ENCODE results near the gene NSF. TPM values are rescaled to one million over a fixed set of nuclear protein-coding genes. Genes with fewer than 3 reads are reported as not detected.
"Not testable (repeated sequence)": the region's sequence is repeated elsewhere in the genome, so short reads cannot be mapped to it uniquely, and the experiment has no call there.

NSF gene
- total RNA-seq, 1 donor from 2014 or later: 21.4 TPM

GRCh38 chr17:46785696-46786095 is 195.2 kb downstream of the NSF start:
- Histone ChIP-seq H3K27me3 (ENCODE audit: control insufficient read depth in 3 of 3, insufficient read depth in 3 of 3, low read length in 3 of 3) (peaks cover 8 to 16% (median 8%) of the 10 kb centered on the region in 3 donors), H3K9ac (ENCODE audit: low read depth in 1 of 3, low read length in 3 of 3) (no peak overlapping the region), H3K4me3 (ENCODE audit: low read length in 3 of 3) (no peak overlapping the region), H3K27ac (ENCODE audit: low read depth, low read length) (no peak overlapping the region), H3K36me3 (ENCODE audit: control insufficient read depth in 3 of 3, insufficient read depth in 3 of 3, low read length in 3 of 3) (no peaks in the 10 kb centered on the region), H3K9me3 (ENCODE audit: control insufficient read depth in 3 of 3, low read length in 3 of 3) (peaks cover 0 to 5% (median 3%) of the 10 kb centered on the region in 3 donors), H3K4me1 (ENCODE audit: control insufficient read depth in 3 of 3, insufficient read depth in 3 of 3, low read length in 3 of 3) (no peaks in the 10 kb centered on the region)

DNA sequence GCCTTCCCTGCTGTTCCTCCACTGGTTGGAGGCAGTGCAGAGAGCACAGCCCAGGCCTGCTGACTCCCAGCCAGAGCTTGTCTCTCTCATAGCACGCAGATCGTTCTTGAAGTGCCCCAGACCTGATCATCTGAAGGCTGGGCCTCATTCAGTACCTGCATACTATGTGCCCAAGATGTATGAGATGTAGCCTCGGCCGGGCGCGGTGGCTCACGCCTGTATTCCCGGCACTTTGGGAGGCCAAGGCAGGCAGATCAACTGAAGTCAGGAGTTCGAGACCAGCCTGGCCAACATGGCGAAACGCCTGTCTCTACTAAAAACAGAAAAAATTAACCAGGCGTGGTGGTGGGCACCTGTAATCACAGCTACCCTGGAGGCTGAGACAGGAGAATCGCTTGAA is 197.0 kb downstream of the NSF start:
- no peaks in the 10 kb centered on the region for H3K4me1 ChIP-seq (ENCODE audit: control insufficient read depth in 3 of 3, insufficient read depth in 3 of 3, low read length in 3 of 3)
- H3K27me3 ChIP-seq (ENCODE audit: control insufficient read depth in 3 of 3, insufficient read depth in 3 of 3, low read length in 3 of 3): peaks cover 8 to 22% (median 20%) of the 10 kb centered on the region in 3 donors
- H3K9me3 ChIP-seq (ENCODE audit: control insufficient read depth in 3 of 3, low read length in 3 of 3): peaks cover 0 to 5% (median 3%) of the 10 kb centered on the region in 3 donors
- H3K27ac ChIP-seq (ENCODE audit: low read depth, low read length): no peak overlapping the region
- H3K9ac ChIP-seq (ENCODE audit: low read depth in 1 of 3, low read length in 3 of 3): no peak overlapping the region
- no peaks in the 10 kb centered on the region for H3K36me3 ChIP-seq (ENCODE audit: control insufficient read depth in 3 of 3, insufficient read depth in 3 of 3, low read length in 3 of 3)
- H3K4me3 ChIP-seq (ENCODE audit: low read length in 3 of 3): no peak overlapping the region

DNA sequence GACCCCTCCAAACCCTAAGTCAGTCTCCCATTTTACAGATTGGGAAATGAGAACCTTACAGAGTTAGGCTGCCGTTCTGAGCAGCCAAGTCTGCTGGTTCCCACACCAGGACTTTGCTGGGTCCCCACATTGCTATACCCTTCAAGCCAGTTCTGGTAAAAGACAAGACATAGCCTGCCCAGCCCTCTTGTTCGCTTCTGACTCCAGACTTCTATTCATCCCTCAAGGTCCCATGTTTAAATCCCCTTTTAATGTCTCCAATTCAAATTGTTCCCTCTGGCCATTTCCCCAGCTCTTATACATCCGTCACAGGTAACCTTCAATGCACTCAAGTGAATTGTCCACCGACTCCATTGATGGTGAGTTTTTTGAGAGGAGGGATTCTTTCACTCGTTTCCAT is 197.8 kb downstream of the NSF start:
- H3K4me1 ChIP-seq (ENCODE audit: control insufficient read depth in 3 of 3, insufficient read depth in 3 of 3, low read length in 3 of 3): no peaks in the 10 kb centered on the region
- H3K36me3 ChIP-seq (ENCODE audit: control insufficient read depth in 3 of 3, insufficient read depth in 3 of 3, low read length in 3 of 3): no peaks in the 10 kb centered on the region
- no peak overlapping the region for H3K9ac ChIP-seq (ENCODE audit: low read depth in 1 of 3, low read length in 3 of 3)
- H3K27me3 ChIP-seq (ENCODE audit: control insufficient read depth in 3 of 3, insufficient read depth in 3 of 3, low read length in 3 of 3): peaks cover 9 to 24% (median 21%) of the 10 kb centered on the region in 3 donors
- peaks cover 0 to 5% (median 3%) of the 10 kb centered on the region in 3 donors for H3K9me3 ChIP-seq (ENCODE audit: control insufficient read depth in 3 of 3, low read length in 3 of 3)
- H3K4me3 ChIP-seq (ENCODE audit: low read length in 3 of 3): no peak overlapping the region
- no peak overlapping the region for H3K27ac ChIP-seq (ENCODE audit: low read depth, low read length)

DNA sequence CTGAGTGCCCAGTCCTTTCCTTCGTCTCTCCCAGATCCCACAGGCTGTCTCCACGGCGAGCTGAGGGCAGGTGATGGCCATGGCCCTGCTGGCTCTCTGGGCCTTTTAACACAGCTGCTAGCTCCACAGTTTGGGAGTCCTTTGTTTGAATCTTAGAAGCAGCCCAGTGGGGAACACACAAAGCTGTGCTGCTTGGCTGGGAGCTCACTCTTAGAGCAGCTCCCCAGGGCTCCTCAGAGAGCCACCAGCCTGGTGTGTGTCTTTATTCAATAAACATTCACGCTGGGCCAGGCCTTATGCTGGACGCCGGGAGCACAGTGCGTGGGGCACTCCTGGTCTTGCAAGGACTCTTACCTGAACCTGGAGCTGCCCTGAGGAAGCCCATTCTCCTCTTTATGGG is 198.3 kb downstream of the NSF start:
- Histone ChIP-seq H3K4me3 (ENCODE audit: low read length in 3 of 3) (no peak overlapping the region), H3K9ac (ENCODE audit: low read depth in 1 of 3, low read length in 3 of 3) (no peak overlapping the region), H3K36me3 (ENCODE audit: control insufficient read depth in 3 of 3, insufficient read depth in 3 of 3, low read length in 3 of 3) (no peaks in the 10 kb centered on the region), H3K9me3 (ENCODE audit: control insufficient read depth in 3 of 3, low read length in 3 of 3) (peaks cover 0 to 5% (median 3%) of the 10 kb centered on the region in 3 donors), H3K4me1 (ENCODE audit: control insufficient read depth in 3 of 3, insufficient read depth in 3 of 3, low read length in 3 of 3) (no peaks in the 10 kb centered on the region), H3K27ac (ENCODE audit: low read depth, low read length) (no peak overlapping the region), H3K27me3 (ENCODE audit: control insufficient read depth in 3 of 3, insufficient read depth in 3 of 3, low read length in 3 of 3) (peaks cover 12 to 29% (median 25%) of the 10 kb centered on the region in 3 donors)

GRCh38 chr17:46789610-46790009 is 199.1 kb downstream of the NSF start:
- Histone ChIP-seq H3K4me3 (ENCODE audit: low read length in 3 of 3) (no peak overlapping the region), H3K27me3 (ENCODE audit: control insufficient read depth in 3 of 3, insufficient read depth in 3 of 3, low read length in 3 of 3) (peaks cover 15 to 34% (median 32%) of the 10 kb centered on the region in 3 donors), H3K9ac (ENCODE audit: low read depth in 1 of 3, low read length in 3 of 3) (no peak overlapping the region), H3K36me3 (ENCODE audit: control insufficient read depth in 3 of 3, insufficient read depth in 3 of 3, low read length in 3 of 3) (no peaks in the 10 kb centered on the region), H3K9me3 (ENCODE audit: control insufficient read depth in 3 of 3, low read length in 3 of 3) (peaks cover 0 to 5% (median 3%) of the 10 kb centered on the region in 3 donors), H3K4me1 (ENCODE audit: control insufficient read depth in 3 of 3, insufficient read depth in 3 of 3, low read length in 3 of 3) (no peaks in the 10 kb centered on the region), H3K27ac (ENCODE audit: low read depth, low read length) (no peak overlapping the region)

GRCh38 chr17:46790216-46790615 is 199.7 kb downstream of the NSF start:
- H3K27ac ChIP-seq (ENCODE audit: low read depth, low read length): no peak overlapping the region
- H3K36me3 ChIP-seq (ENCODE audit: control insufficient read depth in 3 of 3, insufficient read depth in 3 of 3, low read length in 3 of 3): no peaks in the 10 kb centered on the region
- peaks cover 0 to 5% (median 3%) of the 10 kb centered on the region in 3 donors for H3K9me3 ChIP-seq (ENCODE audit: control insufficient read depth in 3 of 3, low read length in 3 of 3)
- H3K27me3 ChIP-seq (ENCODE audit: control insufficient read depth in 3 of 3, insufficient read depth in 3 of 3, low read length in 3 of 3): peaks cover 18 to 37% (median 35%) of the 10 kb centered on the region in 3 donors
- no peaks in the 10 kb centered on the region for H3K4me1 ChIP-seq (ENCODE audit: control insufficient read depth in 3 of 3, insufficient read depth in 3 of 3, low read length in 3 of 3)
- no peak overlapping the region for H3K4me3 ChIP-seq (ENCODE audit: low read length in 3 of 3)
- no peak overlapping the region for H3K9ac ChIP-seq (ENCODE audit: low read depth in 1 of 3, low read length in 3 of 3)

- Histone ChIP-seq H3K4me1 (ENCODE audit: control insufficient read depth in 3 of 3, insufficient read depth in 3 of 3, low read length in 3 of 3) (no peaks in the 10 kb centered on the region), H3K27me3 (ENCODE audit: control insufficient read depth in 3 of 3, insufficient read depth in 3 of 3, low read length in 3 of 3) (peaks cover 24 to 45% (median 44%) of the 10 kb centered on the region in 3 donors), H3K27ac (ENCODE audit: low read depth, low read length) (no peak overlapping the region), H3K9me3 (ENCODE audit: control insufficient read depth in 3 of 3, low read length in 3 of 3) (peaks cover 0 to 5% (median 3%) of the 10 kb centered on the region in 3 donors), H3K36me3 (ENCODE audit: control insufficient read depth in 3 of 3, insufficient read depth in 3 of 3, low read length in 3 of 3) (no peaks in the 10 kb centered on the region), H3K4me3 (ENCODE audit: low read length in 3 of 3) (no peak overlapping the region), H3K9ac (ENCODE audit: low read depth in 1 of 3, low read length in 3 of 3) (no peak overlapping the region)
Observed at GRCh38 chr17:46791531-46791930, 201.1 kb downstream of the NSF start.

- Histone ChIP-seq H3K4me1 (ENCODE audit: control insufficient read depth in 3 of 3, insufficient read depth in 3 of 3, low read length in 3 of 3) (no peaks in the 10 kb centered on the region), H3K27me3 (ENCODE audit: control insufficient read depth in 3 of 3, insufficient read depth in 3 of 3, low read length in 3 of 3) (peaks cover 27 to 47% (median 45%) of the 10 kb centered on the region in 3 donors), H3K9ac (ENCODE audit: low read depth in 1 of 3, low read length in 3 of 3) (no peak overlapping the region), H3K4me3 (ENCODE audit: low read length in 3 of 3) (no peak overlapping the region), H3K36me3 (ENCODE audit: control insufficient read depth in 3 of 3, insufficient read depth in 3 of 3, low read length in 3 of 3) (no peaks in the 10 kb centered on the region), H3K9me3 (ENCODE audit: control insufficient read depth in 3 of 3, low read length in 3 of 3) (peaks cover 0 to 5% (median 3%) of the 10 kb centered on the region in 3 donors), H3K27ac (ENCODE audit: low read depth, low read length) (no peak overlapping the region)
Observed at GRCh38 chr17:46792071-46792470, 201.6 kb downstream of the NSF start.

- not testable (repeated sequence) for H3K4me1 ChIP-seq (ENCODE audit: control insufficient read depth in 3 of 3, insufficient read depth in 3 of 3, low read length in 3 of 3); H3K9ac ChIP-seq (ENCODE audit: low read depth in 1 of 3, low read length in 3 of 3); H3K36me3 ChIP-seq (ENCODE audit: control insufficient read depth in 3 of 3, insufficient read depth in 3 of 3, low read length in 3 of 3); H3K27ac ChIP-seq (ENCODE audit: low read depth, low read length); H3K4me3 ChIP-seq (ENCODE audit: low read length in 3 of 3); H3K9me3 ChIP-seq (ENCODE audit: control insufficient read depth in 3 of 3, low read length in 3 of 3)
- H3K27me3 ChIP-seq (ENCODE audit: control insufficient read depth in 3 of 3, insufficient read depth in 3 of 3, low read length in 3 of 3): peaks cover 27 to 49% (median 45%) of the 10 kb centered on the region in 3 donors
Observed at GRCh38 chr17:46793023-46793422, 202.6 kb downstream of the NSF start.

DNA sequence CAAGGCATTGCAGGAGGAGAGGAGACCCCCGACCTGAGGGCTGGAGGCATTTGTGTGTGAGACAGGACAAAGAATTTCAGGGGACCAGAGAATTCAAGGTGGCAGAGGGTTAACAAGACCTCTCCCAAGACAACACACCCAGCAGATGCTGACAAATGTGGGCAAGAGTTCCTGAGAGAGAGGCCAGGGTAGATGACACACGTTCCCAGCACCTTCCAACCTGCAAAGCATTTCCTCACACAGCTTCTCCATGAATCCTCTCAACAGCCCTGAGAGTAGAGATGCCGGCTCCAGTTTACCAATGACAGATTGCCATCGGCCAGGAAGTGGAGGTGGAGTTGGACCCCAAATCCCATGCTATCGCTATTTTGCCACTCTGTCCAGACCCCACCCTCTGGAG is 203.1 kb downstream of the NSF start:
- no peak overlapping the region for H3K27ac ChIP-seq (ENCODE audit: low read depth, low read length)
- H3K27me3 ChIP-seq (ENCODE audit: control insufficient read depth in 3 of 3, insufficient read depth in 3 of 3, low read length in 3 of 3): peaks cover 29 to 49% (median 45%) of the 10 kb centered on the region in 3 donors
- no peaks in the 10 kb centered on the region for H3K36me3 ChIP-seq (ENCODE audit: control insufficient read depth in 3 of 3, insufficient read depth in 3 of 3, low read length in 3 of 3)
- peaks cover 0 to 4% (median 3%) of the 10 kb centered on the region in 3 donors for H3K9me3 ChIP-seq (ENCODE audit: control insufficient read depth in 3 of 3, low read length in 3 of 3)
- no peak overlapping the region for H3K4me3 ChIP-seq (ENCODE audit: low read length in 3 of 3)
- no peak overlapping the region for H3K9ac ChIP-seq (ENCODE audit: low read depth in 1 of 3, low read length in 3 of 3)
- H3K4me1 ChIP-seq (ENCODE audit: control insufficient read depth in 3 of 3, insufficient read depth in 3 of 3, low read length in 3 of 3): no peaks in the 10 kb centered on the region

Measured in skeletal muscle tissue (tissue), 4 donors.